Left renal cortex interstitium (tissue), 4 donors: ENCODE data around the gene CSNK2A1. TPM values are rescaled to one million over a fixed set of nuclear protein-coding genes. Genes with fewer than 3 reads are reported as not detected.
"Not testable (repeated sequence)": the region's sequence is repeated elsewhere in the genome, so short reads cannot be mapped to it uniquely, and the experiment has no call there.

Experiments used
- DNase-seq, 4 donors: peaks; one replicate each; pipeline ENCODE4 v3.0.0-alpha.2; 2013; ENCODE audit warnings: low read depth in 4 of 4, low spot score in 2 of 4, missing footprints in 1 of 4
- polyA plus RNA-seq, 4 donors: library from polyadenylated mRNA; unstranded; fragments of 120-200 nt; gene quantifications; one replicate each; pipeline ENCODE4 v1.2.1, GENCODE V29; 2013; ENCODE audit not compliant: insufficient read length in 4 of 4

The CSNK2A1 gene
- polyA plus RNA-seq, 4 donors = 127 to 158 (median 142) TPM

DNA sequence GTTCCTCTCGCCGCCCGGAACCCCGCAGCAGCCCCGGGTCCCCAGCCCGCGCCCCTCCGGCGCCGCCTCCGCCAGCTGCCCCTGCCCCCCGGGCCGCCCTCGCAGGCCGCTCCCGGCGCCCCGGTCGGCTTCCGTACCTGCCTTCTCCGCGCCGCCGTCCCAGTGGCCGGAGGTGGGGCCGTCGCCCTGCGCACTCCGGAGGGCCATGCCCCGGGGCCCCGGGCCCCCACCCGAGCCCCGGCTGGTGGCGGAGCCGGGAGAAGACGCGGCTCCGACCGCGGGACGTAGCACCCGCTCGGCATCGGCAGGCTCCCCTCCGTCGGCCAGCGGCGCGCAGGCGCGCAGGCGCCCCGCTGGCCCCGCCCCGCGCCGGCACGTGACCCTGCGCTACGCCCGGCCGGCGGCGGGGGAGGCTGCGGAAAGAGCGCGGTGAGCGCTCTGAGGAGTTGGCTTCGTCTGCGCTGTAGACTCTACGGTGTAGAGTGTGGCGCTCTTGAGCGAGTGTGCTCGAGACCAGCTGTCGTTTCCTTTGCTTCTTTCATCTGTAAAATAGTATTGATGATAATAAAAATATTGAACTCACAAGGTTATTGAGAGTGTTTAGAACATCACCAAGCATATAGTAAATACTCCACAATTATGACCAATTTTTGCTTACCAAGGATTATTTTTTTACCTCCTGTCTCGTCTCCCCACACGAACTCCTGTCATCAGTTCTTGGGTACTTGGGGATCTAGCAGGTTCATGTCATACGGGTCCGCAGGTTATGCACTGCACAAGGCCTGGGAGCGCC lies 81.2 kb downstream of the CSNK2A1 start, which contains the start of gene TBC1D20:
Gene TBC1D20 (minus strand): TSS at position 335 of the 793 bp plus-strand sequence. CDS start 128 bp downstream, at position 207.
- DNase-seq = peak; percentile 52 to 80 (median 72)

GRCh38 chr20:461254-462198 lies 82.1 kb downstream of the CSNK2A1 start:
- peak in 3 of 4 donors; percentile 16 to 30 (median 25) for DNase-seq

GRCh38 chr20:460707-461106 lies 82.9 kb downstream of the CSNK2A1 start:
- no peak for DNase-seq

DNA sequence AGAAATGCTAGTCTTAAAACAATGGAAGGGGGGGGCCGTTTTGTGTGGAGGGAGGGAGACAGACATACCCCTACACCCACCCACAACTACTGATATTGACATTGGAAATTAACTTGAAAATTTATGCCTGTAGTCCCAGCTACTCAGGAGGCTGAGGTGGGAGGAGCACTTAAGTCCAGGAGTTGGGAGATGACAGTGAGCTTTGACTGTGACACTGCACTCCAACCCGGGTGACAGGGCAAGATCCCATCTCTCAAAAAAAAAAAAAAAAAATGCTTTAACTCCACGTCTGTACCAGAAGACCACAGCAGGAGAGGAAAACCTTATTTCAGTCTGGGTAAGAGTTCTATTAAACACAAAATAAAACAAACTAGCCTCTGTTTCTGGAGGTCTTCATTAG lies 83.4 kb downstream of the CSNK2A1 start:
- no peak for DNase-seq

- DNase-seq = no peak
These were observed 84.8 kb downstream of the CSNK2A1 start for GRCh38 chr20:458776-459175.

DNA sequence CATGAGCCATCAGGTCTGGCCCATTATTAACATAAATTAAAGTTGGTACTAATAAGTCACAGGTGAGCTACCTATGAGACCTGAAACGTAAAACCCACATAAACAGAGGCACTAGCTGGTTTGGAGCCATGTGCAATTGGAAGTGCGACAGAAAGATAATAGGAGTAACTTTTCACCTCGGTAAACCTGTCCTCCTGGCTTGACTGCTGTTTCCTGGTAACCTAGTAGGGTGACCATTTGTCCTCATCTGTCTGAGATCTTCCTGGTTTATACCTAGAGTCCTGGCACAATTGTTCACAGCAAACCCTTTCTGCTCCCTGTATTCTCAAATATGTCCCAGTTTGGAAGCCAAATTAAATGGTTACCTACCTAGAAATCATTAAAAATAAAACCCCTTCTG lies 88.6 kb downstream of the CSNK2A1 start:
- no peak for DNase-seq

GRCh38 chr20:452021-452420 lies 91.6 kb downstream of the CSNK2A1 start:
- DNase-seq = not testable (repeated sequence)

- no peak for DNase-seq
These were observed 97.9 kb downstream of the CSNK2A1 start for GRCh38 chr20:445514-446336.

DNA sequence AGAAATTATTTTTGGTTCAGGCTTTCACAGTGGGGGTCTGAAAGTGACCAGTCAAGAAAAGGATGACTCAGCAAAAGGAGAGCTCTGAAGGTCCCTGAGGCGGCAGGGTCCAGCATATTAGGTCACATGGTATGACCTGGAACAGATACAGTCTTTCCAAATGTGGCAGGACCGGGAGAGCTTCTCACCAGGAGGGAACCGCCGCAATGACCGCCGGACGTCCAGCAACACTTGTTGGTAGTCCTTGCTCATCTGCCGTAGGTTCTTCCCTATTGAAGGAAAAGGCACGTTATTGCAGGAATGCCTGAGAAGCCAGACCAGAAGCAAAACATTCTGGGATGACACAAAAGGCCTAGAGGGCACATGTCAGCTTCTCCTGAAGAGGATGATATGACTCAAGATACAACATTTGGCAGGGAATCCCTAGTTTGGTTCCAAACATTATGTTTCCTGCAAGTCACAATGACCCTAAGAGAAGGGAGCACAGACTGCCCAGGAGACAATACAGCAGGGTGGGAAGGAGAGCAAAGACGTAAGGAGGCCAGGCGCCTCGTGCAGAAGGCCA lies 98.6 kb downstream of the CSNK2A1 start:
- DNase-seq = no peak

GRCh38 chr20:444117-444516 lies 99.5 kb downstream of the CSNK2A1 start:
- DNase-seq = no peak

- DNase-seq = no peak
These were observed 100.3 kb downstream of the CSNK2A1 start for GRCh38 chr20:443223-443775.

DNA sequence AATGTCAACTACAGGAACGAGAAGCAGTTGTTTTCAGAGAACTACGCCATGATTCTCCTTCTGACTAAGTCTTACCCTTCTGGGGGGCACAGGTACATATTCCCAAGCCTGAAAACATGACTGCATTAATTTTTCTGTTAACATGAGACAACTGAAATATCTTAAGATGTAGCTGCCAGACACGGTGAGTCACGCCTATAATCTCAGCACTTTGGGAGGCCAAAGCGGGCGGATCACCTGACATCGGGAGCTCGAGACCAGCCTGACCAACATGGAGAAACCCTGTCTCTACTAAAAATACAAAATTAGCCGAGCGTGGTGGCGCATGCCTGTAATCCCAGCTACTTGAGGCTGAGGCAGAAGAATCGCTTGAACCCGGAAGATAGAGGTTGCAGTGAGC lies 103.0 kb downstream of the CSNK2A1 start:
- DNase-seq = no peak

- no peak for DNase-seq
These were observed 103.4 kb downstream of the CSNK2A1 start for GRCh38 chr20:440148-440547.

- DNase-seq = no peak
These were observed 104.8 kb downstream of the CSNK2A1 start for GRCh38 chr20:438571-439469.

GRCh38 chr20:437787-438486 lies 105.7 kb downstream of the CSNK2A1 start:
- no peak for DNase-seq

- DNase-seq = no peak
These were observed 107.1 kb downstream of the CSNK2A1 start for GRCh38 chr20:436476-436875.

DNA sequence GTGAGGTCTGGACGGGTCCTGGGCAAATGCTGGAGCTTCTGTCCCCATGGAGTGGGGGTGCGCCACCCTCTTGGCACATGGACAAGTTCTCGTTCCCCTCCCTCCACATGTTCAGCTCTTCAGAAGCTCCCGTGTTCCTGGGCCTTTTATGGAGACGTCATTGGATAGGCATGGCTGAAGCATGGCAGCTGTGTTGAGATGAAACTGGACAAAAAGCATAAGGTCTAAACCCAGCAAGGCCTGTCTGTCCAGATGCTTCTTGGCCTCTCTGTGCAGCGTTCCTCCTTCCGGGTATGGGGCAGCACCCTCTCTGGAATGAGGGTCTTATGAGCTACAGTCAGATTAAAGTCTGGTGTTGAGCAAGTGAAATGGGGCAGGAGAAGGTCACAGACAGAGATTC lies 108.0 kb downstream of the CSNK2A1 start:
- DNase-seq = no peak
